GM10248 (cell line): ENCODE measurements around the gene CROCC2.

Source experiments
- CTCF ChIA-PET: fragments of 300-600 bp; sonication (Branson Sonifier 250); formaldehyde crosslinking; extraction: SDS; loops from one replicate; lab custom pipeline; 2021; ENCODE audit warnings: antibody characterized with exemption; lab: Yijun Ruan, JAX
- POLR2A ChIA-PET: fragments of 350-650 bp; sonication (Branson Sonifier 250); formaldehyde crosslinking; extraction: SDS; loops from one replicate; lab custom pipeline; 2020; ENCODE audit warnings: antibody characterized with exemption; lab: Yijun Ruan, JAX
- DNase-seq: peaks from one replicate; pipeline ENCODE4 v3.0.0; 2012; ENCODE audit errors: extremely low spot score
- CTCF ChIP-seq: IDR thresholded peaks from 2 replicates; pipeline ENCODE4 v1.5.1; 2012; ENCODE audit warnings: mild to moderate bottlenecking, low read depth; ENCODE audit errors: extremely low read depth, missing control alignments, control extremely low read depth

CROCC2 gene

GRCh38 chr2:240956935-240957655, 51.0 kb downstream of the CROCC2 start:
- ChIA-PET CTCF (no interaction called here), POLR2A (no interaction called here)
- TF ChIP-seq CTCF: no peak
- DNase-seq: no peak

- DNase-seq: no peak
- POLR2A ChIA-PET: no interaction called here
- CTCF ChIA-PET: no interaction called here
- TF ChIP-seq CTCF: no peak
Measured at GRCh38 chr2:240957656-240958365, 51.7 kb downstream of the CROCC2 start.

GRCh38 chr2:240958366-240959213, 52.5 kb downstream of the CROCC2 start:
- POLR2A ChIA-PET: no interaction called here
- TF ChIP-seq CTCF: no peak
- DNase-seq: no peak
- CTCF ChIA-PET: no interaction called here

- DNase-seq: no peak
- TF ChIP-seq CTCF: no peak
- CTCF ChIA-PET: no interaction called here
- POLR2A ChIA-PET: no interaction called here
Measured at GRCh38 chr2:240959214-240959940, 53.2 kb downstream of the CROCC2 start.

- POLR2A ChIA-PET: no interaction called here
- DNase-seq: no peak
- TF ChIP-seq CTCF: no peak
- CTCF ChIA-PET: no interaction called here
Measured at GRCh38 chr2:240959941-240960308, 53.8 kb downstream of the CROCC2 start.
